Cardiac septum (tissue), 1 donor: ENCODE measurements around the gene NME9. TPM values are rescaled to one million over a fixed set of nuclear protein-coding genes. Genes with fewer than 3 reads are reported as not detected.

Source experiments
- DNase-seq: peaks from one replicate; pipeline ENCODE4 v3.0.0-alpha.2; 2020; ENCODE audit warnings: low spot score
- intact Hi-C: fragments of 100-400 bp; cut with DNase I; formaldehyde crosslinking; loops from one replicate; pipeline ENCODE4 v1.14.0; 2022
- total RNA-seq: library from RNA; stranded (reverse); fragmentation: NEBNext Ultra II Directional; extraction: Animal tissue kit (Norgen Biotek cat#: 25700); gene quantifications from one replicate; pipeline ENCODE4 v1.2.1, GENCODE V29; 2021
- donor health status: DM: no; HTN: no; CAD: no.

Gene NME9
- total RNA-seq, 1 donor from 2014 or later = not detected

DNA sequence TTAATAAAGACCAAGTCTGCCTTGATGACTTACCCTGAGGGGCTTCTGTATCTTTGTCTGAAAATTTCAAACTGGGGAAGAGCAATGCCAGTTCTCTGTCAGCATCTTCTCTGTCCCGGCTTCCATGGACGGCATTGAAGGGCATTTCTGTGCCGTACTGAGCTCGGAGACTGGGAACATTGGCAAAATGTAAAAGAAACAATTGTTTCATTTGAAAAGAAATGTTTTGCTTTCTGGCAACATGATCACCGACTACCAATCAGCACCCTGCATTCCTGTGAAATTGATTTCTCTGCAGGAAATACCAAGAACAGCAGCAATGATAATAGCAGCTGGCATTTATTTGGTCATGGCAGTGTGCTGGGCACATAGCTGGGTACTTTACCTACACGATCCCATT lies 26.2 kb downstream of the NME9 start:
- intact Hi-C loops = no loop called here
- no peak for DNase-seq

DNA sequence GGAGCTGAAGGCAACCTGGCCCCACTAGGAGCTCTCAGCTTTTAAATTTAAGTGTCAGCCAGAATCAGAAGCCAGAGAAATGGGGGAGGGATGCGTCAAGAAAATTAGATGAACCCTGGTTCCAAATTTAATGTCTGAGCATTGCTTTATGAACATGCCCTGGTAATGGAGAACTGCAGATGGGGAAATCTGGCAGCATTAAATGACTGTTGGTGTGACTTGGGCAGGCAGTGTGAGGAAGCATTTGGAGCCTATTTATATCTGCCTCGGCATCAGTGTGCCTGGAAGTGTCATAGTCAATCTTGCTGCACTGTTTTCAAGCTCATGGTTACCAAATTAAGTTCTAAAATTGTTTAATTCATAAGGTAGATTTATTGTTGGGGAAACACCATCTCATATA lies 29.0 kb downstream of the NME9 start:
- no peak for DNase-seq
- intact Hi-C loops = no loop called here

DNA sequence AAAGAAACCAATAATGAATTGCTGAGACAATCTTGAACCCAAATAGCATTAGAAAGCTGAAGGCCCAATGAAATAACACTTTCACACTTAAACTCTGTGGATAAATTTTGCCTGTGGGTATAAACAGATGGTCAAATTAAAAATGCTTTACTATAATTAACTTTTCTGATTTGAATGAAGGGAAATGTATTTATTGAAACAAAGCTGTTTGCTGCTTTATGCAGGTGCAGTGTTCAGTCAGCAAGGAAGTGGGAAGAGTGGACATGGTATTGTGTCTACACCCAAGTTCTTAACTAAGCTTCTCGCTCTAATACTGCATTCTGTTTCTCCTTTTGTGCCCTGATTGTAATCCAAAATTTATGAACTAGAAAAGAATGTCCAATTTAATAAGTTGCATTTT lies 31.8 kb downstream of the NME9 start:
- intact Hi-C loops = no loop called here
- no peak for DNase-seq

DNA sequence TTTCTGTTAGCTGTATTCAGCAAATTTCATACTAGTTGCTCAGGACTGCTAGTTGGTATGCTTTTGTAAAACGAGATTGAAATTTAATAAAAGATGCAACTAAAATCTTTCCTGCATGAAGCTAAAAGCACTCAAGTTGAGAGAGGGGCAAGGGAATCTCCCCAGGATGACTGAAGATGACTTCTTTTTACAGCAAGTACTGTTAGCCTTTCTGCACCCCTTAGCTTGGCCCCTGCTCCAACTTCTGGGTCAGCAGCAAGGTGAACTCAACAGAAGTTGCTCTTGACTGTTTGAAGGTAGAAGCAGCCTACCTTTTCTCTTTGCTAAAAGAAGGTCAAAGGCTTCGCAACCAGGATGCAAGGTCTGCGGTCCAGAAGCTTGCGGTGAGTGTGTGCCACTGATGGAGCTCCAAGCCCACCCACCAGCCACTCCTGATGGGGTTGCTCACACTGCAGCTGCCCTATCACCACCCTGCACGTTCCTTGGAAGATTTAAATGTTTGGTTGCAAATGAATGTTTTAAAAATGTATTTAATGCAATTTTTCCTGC lies 32.5 kb downstream of the NME9 start:
- intact Hi-C loops = no loop called here

DNA sequence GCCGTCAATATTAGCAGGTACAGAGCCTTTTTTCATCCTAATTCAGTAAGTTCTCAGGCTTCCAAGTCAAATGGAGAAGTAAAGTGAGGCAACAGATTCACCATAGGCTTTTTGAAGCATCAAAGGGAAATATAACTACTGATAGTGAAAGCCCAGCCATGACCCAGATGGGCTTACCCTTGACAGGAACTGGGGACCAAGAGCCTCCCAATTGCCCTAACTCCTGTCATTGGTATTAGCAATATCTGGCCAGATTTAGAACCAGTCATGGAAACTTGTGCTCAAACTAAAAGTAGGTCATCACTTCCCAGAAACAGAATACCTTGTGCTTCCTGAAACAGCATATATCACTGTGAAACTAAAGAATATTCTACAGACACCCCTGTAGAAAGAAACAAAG lies 33.0 kb downstream of the NME9 start:
- intact Hi-C loops = no loop called here
- DNase-seq = no peak

More for the DNA sequence above, 32.5 kb downstream of the NME9 start:
- no peak for DNase-seq

DNA sequence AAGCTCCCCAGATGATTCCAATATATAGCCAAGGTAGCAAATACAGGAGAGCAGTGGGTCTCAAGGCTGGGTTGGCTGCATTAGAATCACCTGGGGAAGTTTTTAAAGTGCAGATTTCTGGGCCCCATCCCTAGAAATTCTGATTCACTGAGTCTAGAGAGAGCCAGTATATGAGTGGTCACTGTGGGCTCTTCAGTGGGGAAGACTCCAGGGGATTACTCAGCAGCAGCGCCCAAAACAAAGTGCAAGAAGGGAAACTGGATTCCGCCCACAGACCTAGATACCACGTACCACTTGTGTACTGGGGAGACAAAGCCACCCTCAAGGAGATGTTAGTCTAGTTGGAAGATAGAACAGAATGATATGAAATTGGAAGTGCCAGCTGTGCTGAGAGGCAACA lies 40.0 kb downstream of the NME9 start:
- DNase-seq = no peak
- intact Hi-C loops = no loop called here

DNA sequence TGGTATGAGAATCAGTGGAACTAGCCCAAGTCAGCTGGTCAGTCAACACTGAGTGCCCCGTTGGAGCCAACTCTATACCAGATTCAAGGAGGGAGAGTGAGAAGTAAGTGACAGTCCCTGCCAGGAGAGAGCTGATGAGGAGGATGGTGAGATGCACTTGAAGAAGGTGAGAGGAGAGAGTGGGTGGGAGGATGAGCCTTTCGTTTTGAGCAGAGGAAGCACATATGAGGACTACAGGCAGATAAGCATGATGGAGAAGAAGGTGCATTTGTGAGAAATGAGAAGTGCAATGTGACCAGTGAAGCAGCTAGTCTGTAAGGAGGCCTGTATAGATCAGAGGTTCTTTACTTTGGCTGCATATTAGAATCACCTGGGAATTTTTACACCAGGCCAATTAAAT lies 40.4 kb downstream of the NME9 start:
- intact Hi-C loops = no loop called here
- DNase-seq = no peak

DNA sequence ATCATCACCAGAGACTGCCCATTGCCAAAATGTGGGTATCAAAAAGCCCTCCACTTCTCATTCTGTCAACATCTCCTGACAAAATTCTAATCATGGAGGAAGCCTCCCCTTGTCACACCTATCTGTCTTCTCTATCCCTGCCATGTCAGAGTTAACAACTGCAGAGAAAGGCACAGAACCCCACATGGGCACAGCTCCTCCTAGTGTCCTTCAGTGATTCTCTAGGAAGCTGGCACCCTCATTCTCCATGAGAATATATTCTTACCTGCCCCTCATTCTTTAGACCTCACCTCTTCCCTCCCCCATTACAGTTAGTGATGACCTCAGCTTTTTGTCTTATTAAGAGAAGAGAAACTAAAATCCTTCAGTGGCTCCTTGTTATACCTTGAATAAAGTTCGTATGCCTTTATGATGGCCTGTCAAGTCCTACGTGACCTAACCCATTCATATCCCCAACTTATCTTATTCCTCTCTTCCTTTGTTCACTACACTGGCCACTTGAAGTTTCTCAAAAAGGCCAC lies 44.6 kb downstream of the NME9 start:
- no peak for DNase-seq
- intact Hi-C loops = no loop called here

DNA sequence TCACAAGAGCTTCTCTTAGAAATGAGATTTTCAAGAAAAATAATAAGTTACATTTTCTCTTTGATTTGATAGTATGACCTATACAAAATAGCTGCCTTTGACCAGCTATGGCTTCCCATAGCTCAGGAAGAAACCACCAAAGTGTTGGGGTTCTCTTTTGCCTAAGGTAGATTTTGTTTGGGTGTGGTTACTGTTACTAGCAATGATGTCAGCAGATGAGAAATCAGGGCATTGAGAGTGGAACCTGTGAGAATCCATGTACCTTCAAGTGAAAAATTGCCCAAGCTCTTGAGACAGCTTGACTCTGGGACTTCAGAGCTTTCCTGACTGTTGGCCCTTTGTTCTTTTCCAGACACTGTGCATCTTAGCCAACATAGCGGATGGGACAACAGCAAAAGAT lies 45.6 kb downstream of the NME9 start:
- DNase-seq = no peak
- intact Hi-C loops = no loop called here

DNA sequence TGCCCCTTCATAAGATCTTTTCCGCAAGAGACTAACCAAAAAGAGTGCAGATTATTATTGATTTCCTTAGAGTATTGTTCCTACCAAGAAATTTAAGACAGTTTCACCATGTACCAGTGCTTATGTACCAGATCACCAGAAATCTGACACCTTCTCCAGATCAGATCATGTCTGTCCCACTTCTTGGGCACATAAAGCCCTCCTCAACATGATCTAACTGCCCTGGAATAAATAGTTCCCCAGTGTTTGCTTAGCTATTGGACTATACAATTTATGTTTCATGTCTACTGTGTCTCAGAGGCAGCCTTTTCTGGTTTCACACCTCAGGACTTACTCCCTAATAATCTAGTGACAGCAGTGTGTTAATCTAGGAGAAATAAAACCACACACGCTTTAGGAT lies 46.8 kb downstream of the NME9 start:
- intact Hi-C loops = no loop called here
- DNase-seq = no peak

DNA sequence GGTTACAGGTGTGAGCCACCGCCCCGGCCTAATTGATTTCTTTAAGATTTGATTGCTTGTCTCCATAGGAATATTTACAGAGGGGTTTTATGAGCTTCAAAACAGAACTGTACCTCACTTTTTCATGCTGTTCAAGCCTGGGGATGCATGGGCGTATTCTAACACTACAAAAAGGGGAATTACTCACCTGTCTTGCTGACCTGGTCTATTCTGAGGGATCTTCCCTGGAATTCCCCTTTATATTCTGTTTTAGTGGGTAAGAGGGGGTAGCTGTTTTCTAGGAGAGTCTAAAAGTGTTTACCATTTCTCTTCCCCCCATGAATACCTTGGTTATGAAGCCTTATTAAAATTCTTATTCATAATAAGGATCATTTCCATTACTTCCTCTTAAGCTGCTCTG lies 48.1 kb downstream of the NME9 start:
- no peak for DNase-seq
- intact Hi-C loops = no loop called here

DNA sequence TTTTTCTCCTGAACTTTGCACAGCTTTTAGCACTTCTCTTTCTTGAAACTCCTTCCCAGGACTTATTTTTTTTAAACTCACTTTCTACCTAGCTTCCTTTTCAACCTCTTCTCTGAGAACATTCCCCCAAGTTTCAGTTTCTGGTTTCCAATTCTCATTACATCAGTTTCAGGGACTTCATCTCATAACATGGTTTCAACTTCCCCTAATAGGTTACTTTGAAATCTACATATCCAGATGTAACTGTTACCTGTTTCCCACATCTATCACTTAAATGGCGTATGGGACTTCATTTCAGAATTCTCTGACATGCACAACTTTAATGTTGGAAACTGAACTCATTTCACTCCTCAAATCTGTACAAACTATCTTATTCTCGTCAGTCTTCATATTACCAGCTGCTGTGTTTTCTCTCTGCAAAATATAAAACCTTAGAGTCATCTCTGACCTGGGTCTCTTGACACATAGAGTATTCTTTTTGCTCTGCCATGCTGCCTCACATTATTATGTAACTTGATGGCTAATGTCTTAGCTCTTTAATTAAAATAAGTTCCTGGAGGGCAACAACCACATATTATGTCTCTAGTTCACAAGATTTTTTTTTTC lies 58.4 kb downstream of the NME9 start:
- no peak for DNase-seq
- intact Hi-C loops = no loop called here

DNA sequence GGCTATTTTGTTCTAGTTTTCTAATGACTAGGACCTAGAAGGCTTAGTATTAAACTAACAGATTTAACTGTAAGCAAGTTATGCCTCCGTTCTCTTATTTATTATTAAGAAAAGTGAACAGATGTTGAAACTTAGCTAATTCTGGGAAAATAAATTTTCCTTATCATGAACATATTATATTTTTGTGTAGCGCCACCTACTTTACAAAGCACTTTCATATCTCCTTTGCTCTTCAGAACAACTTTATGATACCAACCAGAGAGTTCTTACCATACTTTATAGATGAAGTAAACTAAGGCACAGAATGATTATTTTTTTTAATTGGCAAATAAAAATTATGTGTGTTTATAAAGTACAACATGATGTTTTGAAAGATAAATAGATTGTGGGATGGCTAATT lies 59.4 kb downstream of the NME9 start:
- DNase-seq = no peak
- intact Hi-C loops = no loop called here

DNA sequence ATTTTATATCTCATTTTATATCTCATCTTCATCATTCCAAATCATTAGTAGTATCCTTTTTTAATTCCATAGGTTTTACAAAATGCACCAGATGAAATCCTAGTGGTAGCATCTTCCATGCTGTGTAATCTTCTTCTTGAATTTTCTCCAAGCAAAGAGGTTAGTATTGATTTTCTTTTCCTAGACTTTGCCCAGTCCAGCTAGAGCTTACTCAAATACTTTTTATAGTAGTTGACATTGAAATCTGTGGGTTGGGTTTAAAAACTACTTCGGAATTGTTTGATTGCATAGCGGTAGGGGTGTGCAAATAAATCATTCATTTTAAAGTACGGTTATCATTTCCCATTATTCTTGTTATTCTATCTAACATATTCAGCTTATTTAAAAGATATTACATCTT lies 62.6 kb downstream of the NME9 start:
- no peak for DNase-seq
- intact Hi-C loops = no loop called here

DNA sequence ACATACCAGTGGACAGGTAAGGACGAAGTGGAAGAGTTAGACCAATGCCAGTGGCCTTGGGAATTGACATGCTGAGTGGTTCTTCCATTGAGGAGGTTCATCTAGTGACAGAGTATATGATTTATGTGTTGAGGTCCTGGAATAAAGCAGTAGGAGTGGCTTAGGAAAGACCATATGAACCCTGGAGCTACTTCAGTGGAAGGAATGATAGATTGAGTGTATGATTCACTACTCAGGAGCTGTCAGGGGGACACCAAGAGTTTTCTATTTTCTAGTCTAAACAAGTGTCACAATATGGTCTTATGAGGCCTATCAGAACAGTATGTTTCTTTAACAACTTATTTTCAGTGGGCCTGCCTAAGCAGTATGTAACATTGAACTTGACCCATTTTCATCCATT lies 63.9 kb downstream of the NME9 start:
- intact Hi-C loops = no loop called here
- no peak for DNase-seq

DNA sequence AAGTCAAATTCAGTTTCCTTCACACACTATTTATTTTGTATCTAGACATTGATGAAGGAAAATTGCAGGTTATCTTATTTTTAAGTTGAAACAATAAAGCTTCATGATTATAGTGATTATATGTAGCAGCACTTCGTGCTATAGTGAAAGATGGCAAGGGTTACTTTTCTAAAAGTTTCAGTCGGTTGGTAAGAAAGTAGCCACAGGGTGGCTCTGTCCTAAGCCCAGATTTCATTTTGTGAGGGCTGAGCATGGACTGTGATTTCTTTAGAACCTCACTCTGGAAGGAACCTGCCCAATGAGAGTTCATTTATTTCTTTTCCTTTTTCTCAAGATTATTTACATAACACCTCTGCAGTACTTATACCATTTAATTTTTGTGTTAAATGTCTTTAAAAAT lies 66.5 kb downstream of the NME9 start:
- intact Hi-C loops = no loop called here
- DNase-seq = no peak

DNA sequence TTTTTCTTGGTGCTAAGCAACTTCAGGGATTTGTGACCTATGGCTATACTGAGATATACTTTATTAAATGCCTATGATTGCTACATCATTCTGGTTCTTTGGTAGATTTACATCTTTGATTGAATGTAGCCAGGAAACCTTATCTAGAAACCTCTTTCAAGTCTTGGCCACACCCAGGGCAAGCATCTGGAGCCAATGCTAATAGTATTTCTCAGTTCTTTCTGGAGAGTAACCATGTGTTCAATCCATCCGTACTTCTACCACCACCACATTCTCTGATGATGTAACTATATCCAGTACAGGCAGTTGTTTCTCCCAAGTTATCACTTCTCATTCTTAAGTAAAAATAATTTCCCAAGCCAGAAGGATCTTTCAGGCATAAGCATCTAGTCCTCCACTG lies 69.0 kb downstream of the NME9 start:
- intact Hi-C loops = no loop called here
- no peak for DNase-seq

DNA sequence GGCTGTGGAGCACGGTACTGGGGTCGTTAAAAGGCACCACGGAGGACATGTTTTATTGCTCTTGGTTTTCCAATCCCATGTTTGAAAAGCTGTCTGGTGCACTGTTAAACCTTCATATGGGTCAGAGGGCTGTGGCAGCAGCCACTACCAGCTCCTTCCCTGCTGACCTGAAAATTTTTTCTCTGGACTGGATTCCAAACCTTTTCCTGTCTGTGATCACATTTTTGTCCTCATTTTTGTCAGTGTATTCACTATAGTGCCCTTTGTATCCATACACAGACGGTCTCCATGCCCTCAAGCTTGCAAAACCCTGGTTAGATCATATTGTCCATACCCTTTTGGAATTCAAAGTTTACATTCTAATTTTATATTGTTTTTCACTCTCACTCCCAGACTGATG lies 70.5 kb downstream of the NME9 start:
- no peak for DNase-seq
- intact Hi-C loops = no loop called here

DNA sequence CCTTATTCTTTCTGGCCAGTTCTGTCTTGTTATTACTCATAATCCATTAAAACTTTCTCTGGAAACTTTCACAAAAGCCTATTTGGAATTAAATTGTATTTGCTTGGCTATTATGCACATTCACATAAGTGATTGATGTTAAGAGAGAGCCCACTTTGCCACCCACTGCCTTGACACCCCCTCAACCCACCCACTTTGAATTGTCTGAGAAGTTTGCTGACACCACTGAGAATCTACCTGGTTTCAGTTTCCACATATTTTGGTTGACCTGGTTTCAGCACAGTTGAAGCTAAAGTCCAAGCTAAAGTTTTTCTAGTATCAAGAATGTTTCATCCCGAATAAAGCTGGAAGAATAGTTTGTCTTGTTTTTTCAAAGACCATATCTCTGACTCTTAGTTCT lies 71.7 kb downstream of the NME9 start:
- intact Hi-C loops = no loop called here
- DNase-seq = no peak

DNA sequence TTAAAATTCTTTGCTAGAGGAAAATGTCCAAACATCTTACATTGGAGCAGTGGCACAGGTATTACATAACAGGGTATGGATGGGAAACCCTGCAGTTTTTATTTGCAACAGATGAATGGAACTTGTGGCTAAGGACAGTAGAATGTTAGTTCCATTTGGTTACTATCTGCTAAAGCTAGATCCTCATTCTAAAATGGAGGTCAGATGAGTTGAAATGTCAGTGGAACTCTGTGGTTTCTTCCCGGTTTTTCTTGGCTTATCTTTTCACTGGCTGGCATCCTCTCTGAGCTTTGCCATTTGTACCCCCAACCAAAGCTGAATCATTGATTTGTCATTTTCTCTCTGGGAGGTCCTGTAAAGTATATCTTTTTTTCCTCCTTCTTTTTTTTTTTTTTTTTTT lies 73.6 kb downstream of the NME9 start:
- intact Hi-C loops = no loop called here

DNA sequence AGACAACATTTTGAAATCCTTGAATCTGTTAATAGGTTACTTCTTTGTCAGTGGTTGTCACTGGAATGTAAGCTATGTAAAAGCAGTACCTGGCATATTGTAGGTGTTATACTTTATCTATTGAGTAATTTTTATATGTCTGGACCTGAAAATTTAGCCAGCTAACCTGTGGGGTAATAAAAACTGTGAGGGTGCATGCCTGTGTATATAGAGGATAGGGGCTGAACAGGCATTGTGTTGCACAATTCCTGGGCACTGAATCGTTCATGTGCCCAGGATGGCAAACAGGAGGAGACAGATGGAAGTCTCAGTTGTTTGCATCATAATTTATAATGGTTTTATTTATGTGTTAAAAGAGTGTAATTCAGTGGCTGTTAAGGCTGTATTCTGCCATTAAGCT lies 75.4 kb downstream of the NME9 start:
- no peak for DNase-seq
- intact Hi-C loops = no loop called here

More for the DNA sequence above, 73.6 kb downstream of the NME9 start:
- no peak for DNase-seq

DNA sequence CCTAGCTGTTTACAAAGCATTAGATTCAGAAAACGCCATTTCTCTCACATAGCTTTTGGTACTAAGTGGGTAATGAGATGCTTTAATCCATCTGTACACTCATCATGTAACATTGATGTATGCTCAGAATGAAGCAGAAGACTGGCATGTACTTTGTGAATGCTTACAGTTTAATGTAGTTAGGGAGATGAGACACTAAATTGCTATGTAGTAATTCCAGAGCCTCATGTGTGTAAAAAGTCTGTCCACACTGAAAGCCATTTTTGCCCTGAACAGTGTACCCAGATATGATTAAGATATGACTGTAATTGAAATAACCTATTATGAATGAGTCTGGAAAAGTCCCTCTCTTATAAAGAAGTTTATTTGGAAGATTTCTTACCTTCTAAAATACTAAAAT lies 76.0 kb downstream of the NME9 start:
- intact Hi-C loops = no loop called here
- no peak for DNase-seq
